HepG2 (cell line): ENCODE results near the gene ZNF747. TPM values are rescaled to one million over a fixed set of nuclear protein-coding genes. Genes with fewer than 3 reads are reported as not detected.
A peak's percentile ranks its signal among the peaks of the same experiment; 100 is the strongest.

Experiments
- ARHGAP35 ChIP-seq: sonication (generic); formaldehyde crosslinking; IDR thresholded peaks from 2 replicates; pipeline ENCODE4 v1.9.0; 2022; ENCODE audit warnings: mild to moderate bottlenecking, inconsistent platforms, moderate library complexity, missing genetic modification reagents, borderline replicate concordance
- FOXO1 ChIP-seq: sonication (generic); formaldehyde crosslinking; IDR thresholded peaks from 2 replicates; pipeline ENCODE4 v1.4.0; 2020; ENCODE audit warnings: missing genetic modification reagents
- HDAC6 ChIP-seq: fragments of 200-600 bp; sonication (generic); IDR thresholded peaks from 2 replicates; pipeline ENCODE4 v1.7.0; 2017; ENCODE audit warnings: mild to moderate bottlenecking, antibody characterized with exemption, low read length, low read depth
- JARID2 ChIP-seq: sonication (generic); formaldehyde crosslinking; IDR thresholded peaks from 2 replicates; pipeline ENCODE4 v1.8.1; 2023; ENCODE audit warnings: missing genetic modification reagents, inconsistent platforms; ENCODE audit not compliant: insufficient replicate concordance
- MTF2 ChIP-seq: sonication (generic); formaldehyde crosslinking; IDR thresholded peaks from 2 replicates; pipeline ENCODE4 v1.5.0; 2020; ENCODE audit warnings: missing genetic modification reagents, borderline replicate concordance
- ONECUT2 ChIP-seq: sonication (generic); formaldehyde crosslinking; IDR thresholded peaks from 2 replicates; pipeline ENCODE4 v1.4.0; 2020; ENCODE audit warnings: missing genetic modification reagents
- SMAD3 ChIP-seq: sonication (generic); formaldehyde crosslinking; IDR thresholded peaks from 2 replicates; pipeline ENCODE4 v1.4.0; 2020; ENCODE audit warnings: missing genetic modification reagents
- SRF ChIP-seq: IDR thresholded peaks from 2 replicates; pipeline ENCODE4 v1.6.1; 2011; ENCODE audit warnings: mild to moderate bottlenecking, low read depth, low read length, moderate library complexity
- TGIF2 ChIP-seq: IDR thresholded peaks from 2 replicates; pipeline ENCODE4 v1.6.1; 2016; ENCODE audit warnings: control low read depth, missing compliant biosample characterization
- ZNF101 ChIP-seq: sonication (generic); formaldehyde crosslinking; IDR thresholded peaks from 2 replicates; pipeline ENCODE4 v1.4.0; 2020; ENCODE audit warnings: mild to moderate bottlenecking, low read depth, missing genetic modification reagents, borderline replicate concordance
- ZNF282 ChIP-seq: fragments of 450-650 bp; IDR thresholded peaks from 2 replicates; pipeline ENCODE4 v1.6.1; 2018; ENCODE audit not compliant: partially characterized antibody
- ZNF3 ChIP-seq: IDR thresholded peaks from 2 replicates; pipeline ENCODE4 v1.7.0; 2017; ENCODE audit warnings: inconsistent platforms
- ZSCAN9 ChIP-seq: IDR thresholded peaks from 2 replicates; pipeline ENCODE4 v1.6.1; 2016; ENCODE audit warnings: borderline replicate concordance
- polyA plus RNA-seq, 8 experiments: library from polyadenylated mRNA; depleted of rRNA in 3 of 8; stranded (reverse) in 7 of 8; unstranded in 1 of 8; fragments of >200 nt; fragmentation: Illumina TruSeq in 4 of 8; extraction: Trizol in 4 of 8; gene quantifications; 2 replicates each; pipeline versions ENCODE4 v1.2.1 to v1.2.3, GENCODE V29; 2011 to 2016; ENCODE audit warnings: low read depth in 4 of 8, missing spikeins in 1 of 8, mixed read lengths in 1 of 8; ENCODE audit not compliant: insufficient read depth in 1 of 8
- total RNA-seq, 5 experiments: library from RNA; depleted of rRNA; stranded (reverse); fragments of >200 nt; fragmentation: Illumina TruSeq; extraction: Trizol; gene quantifications; 2 replicates each; pipeline ENCODE4 v1.2.3, GENCODE V29; 2016; ENCODE audit warnings: low read depth in 1 of 5
- TF ChIP-seq, protein P1 (sequence below): sonication (generic); formaldehyde crosslinking; IDR thresholded peaks from 2 replicates; pipeline ENCODE4 v1.9.0; 2021; ENCODE audit warnings: missing genetic modification reagents, borderline replicate concordance
- TF ChIP-seq, protein P2 (sequence below): sonication (generic); formaldehyde crosslinking; IDR thresholded peaks from 2 replicates; pipeline ENCODE4 v1.5.1; 2020; ENCODE audit warnings: missing genetic modification reagents, mild to moderate bottlenecking, borderline replicate concordance
- TF ChIP-seq, protein P3 (sequence below): sonication (generic); formaldehyde crosslinking; IDR thresholded peaks from 2 replicates; pipeline ENCODE4 v1.4.0; 2020; ENCODE audit warnings: missing genetic modification reagents
- TF ChIP-seq, protein P4 (sequence below): sonication (generic); formaldehyde crosslinking; conservative IDR thresholded peaks from 2 replicates; pipeline ENCODE4 v1.5.0; 2020; ENCODE audit warnings: missing genetic modification reagents
- TF ChIP-seq, protein P5 (sequence below): sonication (generic); formaldehyde crosslinking; IDR thresholded peaks from 2 replicates; pipeline ENCODE4 v1.8.0; 2022; ENCODE audit warnings: mild to moderate bottlenecking, missing genetic modification reagents, borderline replicate concordance

Gene ZNF747
- total and polyA plus RNA-seq, 2 of the 13 experiments (the other 11 are each of a cell fraction or from before 2014, with no cell fraction given), result 7.2 to 10.2 TPM

DNA sequence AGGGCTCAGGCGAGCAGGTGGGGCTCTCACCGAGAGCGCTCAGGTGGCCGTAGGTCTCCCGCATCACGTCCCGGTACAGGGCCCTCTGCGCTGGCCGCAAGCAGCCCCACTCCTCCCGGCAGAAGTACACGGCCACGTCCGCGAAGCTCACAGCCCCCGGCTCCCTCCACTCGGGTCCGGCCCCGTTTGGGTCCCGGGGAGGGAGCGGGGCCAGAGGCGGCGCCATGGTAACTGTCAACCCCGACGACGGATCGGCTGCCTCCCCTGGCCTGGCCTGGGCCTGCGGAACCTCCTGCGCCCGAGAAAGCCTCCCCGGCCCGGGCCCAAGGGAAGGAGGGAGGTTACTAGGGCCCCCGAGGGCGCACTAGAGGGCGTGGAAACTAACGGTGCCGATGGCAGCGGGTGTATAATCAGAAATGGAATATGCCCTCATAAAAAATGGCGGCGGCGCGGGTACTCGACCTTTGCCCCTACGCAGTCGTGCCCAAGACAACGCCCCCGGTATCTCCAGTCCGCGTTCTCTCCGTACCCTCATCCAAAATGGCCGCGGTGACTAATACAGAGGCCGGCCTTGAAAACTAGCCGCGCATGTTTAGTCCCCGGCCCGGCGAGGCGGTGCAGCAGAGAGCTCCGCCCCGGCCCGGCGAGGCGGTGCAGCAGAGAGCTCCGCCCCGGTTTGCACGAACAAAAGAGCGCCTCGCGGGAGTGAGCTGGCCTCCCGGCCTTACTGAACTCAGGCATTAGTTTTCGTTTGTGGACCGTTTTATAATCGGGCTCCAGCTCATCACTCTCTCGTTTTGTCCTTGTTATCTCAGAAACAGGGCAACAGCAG lies 23.5 kb upstream of the ZNF747 start, which contains the start of gene ZNF764 (continued):
- TF ChIP-seq, protein P1, sequence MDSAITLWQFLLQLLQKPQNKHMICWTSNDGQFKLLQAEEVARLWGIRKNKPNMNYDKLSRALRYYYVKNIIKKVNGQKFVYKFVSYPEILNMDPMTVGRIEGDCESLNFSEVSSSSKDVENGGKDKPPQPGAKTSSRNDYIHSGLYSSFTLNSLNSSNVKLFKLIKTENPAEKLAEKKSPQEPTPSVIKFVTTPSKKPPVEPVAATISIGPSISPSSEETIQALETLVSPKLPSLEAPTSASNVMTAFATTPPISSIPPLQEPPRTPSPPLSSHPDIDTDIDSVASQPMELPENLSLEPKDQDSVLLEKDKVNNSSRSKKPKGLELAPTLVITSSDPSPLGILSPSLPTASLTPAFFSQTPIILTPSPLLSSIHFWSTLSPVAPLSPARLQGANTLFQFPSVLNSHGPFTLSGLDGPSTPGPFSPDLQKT (CRISPR knock-in tag), result no peak
- TF ChIP-seq, protein P2, sequence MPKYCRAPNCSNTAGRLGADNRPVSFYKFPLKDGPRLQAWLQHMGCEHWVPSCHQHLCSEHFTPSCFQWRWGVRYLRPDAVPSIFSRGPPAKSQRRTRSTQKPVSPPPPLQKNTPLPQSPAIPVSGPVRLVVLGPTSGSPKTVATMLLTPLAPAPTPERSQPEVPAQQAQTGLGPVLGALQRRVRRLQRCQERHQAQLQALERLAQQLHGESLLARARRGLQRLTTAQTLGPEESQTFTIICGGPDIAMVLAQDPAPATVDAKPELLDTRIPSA (CRISPR knock-in tag), result peak; percentile 71
- TF ChIP-seq SMAD3 (CRISPR knock-in tag) (peak; percentile 22; the same call in 1 of the 2 replicates), ZNF101 (peak; percentile 87; the same call in 1 of the 2 replicates), ZSCAN9 (no peak), JARID2 (CRISPR knock-in tag) (no peak), FOXO1 (CRISPR knock-in tag) (peak; percentile 22; the same call in 1 of the 2 replicates), ZNF282 (no peak), ONECUT2 (CRISPR knock-in tag) (no peak), ZNF3 (CRISPR knock-in tag) (no peak; the same call in 1 of the 2 replicates), ARHGAP35 (CRISPR knock-in tag) (peak; percentile 80; the same call in 1 of the 2 replicates), MTF2 (CRISPR knock-in tag) (peak; percentile 98), SRF (0 out of 2 replicates have a peak, but pooled peaks have one; percentile 22), HDAC6 (no peak), TGIF2 (CRISPR knock-in tag) (peak; percentile 71; the same call in 1 of the 2 replicates)
- TF ChIP-seq, protein P3, sequence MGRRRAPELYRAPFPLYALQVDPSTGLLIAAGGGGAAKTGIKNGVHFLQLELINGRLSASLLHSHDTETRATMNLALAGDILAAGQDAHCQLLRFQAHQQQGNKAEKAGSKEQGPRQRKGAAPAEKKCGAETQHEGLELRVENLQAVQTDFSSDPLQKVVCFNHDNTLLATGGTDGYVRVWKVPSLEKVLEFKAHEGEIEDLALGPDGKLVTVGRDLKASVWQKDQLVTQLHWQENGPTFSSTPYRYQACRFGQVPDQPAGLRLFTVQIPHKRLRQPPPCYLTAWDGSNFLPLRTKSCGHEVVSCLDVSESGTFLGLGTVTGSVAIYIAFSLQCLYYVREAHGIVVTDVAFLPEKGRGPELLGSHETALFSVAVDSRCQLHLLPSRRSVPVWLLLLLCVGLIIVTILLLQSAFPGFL, result 0 out of 2 replicates have a peak, but pooled peaks have one; percentile 45
- TF ChIP-seq, protein P4, sequence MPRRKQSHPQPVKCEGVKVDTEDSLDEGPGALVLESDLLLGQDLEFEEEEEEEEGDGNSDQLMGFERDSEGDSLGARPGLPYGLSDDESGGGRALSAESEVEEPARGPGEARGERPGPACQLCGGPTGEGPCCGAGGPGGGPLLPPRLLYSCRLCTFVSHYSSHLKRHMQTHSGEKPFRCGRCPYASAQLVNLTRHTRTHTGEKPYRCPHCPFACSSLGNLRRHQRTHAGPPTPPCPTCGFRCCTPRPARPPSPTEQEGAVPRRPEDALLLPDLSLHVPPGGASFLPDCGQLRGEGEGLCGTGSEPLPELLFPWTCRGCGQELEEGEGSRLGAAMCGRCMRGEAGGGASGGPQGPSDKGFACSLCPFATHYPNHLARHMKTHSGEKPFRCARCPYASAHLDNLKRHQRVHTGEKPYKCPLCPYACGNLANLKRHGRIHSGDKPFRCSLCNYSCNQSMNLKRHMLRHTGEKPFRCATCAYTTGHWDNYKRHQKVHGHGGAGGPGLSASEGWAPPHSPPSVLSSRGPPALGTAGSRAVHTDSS (CRISPR knock-in tag), result no peak
- TF ChIP-seq, protein P5, sequence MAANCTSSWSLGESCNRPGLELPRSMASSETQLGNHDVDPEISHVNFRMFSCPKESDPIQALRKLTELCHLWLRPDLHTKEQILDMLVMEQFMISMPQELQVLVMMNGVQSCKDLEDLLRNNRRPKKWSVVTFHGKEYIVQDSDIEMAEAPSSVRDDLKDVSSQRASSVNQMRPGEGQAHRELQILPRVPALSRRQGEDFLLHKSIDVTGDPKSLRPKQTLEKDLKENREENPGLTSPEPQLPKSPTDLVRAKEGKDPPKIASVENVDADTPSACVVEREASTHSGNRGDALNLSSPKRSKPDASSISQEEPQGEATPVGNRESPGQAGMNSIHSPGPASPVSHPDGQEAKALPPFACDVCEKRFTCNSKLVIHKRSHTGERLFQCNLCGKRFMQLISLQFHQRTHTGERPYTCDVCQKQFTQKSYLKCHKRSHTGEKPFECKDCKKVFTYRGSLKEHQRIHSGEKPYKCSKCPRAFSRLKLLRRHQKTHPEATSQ, result no peak
